ENCODE results near the gene FAM72C. TPM values are rescaled to one million over a fixed set of nuclear protein-coding genes. Genes with fewer than 3 reads are reported as not detected.
"Not testable (repeated sequence)": the region's sequence is repeated elsewhere in the genome, so short reads cannot be mapped to it uniquely, and the experiment has no call there.

Gene FAM72C
- total and polyA plus RNA-seq, 2 of the 8 experiments (the other 6 are each of a cell fraction or from before 2014, with no cell fraction given), result 1.9 to 6.3 TPM

DNA sequence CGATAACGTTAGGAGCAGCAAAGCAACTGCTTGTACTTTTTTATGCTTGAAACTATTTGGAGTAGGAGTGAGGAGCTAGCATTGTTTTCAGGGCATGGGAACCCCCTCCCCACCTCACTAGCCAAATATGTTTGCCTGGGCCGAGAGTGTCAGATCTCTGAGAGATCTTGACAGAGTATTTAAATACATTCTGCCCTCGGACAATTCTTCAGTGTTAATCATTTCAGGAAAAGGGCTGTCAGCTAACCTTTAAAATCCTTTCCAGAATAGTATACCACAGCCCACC is 17.6 kb upstream of the FAM72C start:
- H2AK5ac ChIP-seq (ENCODE audit: low read depth, low read length); H3K23me2 ChIP-seq (ENCODE audit: low read depth, low read length); FAIRE-seq; H3K36me3 ChIP-seq (ENCODE audit: control insufficient read depth in 2 of 4, insufficient read depth in 4 of 4, low read length in 3 of 4); DNase-seq (ENCODE audit: low read depth in 1 of 2, low spot score in 2 of 2); H2BK20ac ChIP-seq (ENCODE audit: low read length); H3K4me3 ChIP-seq (ENCODE audit: extremely low read depth in 1 of 4, insufficient read depth in 2 of 4, low read depth in 3 of 4, low read length in 4 of 4); POLR2A ChIA-PET (ENCODE audit: partially characterized antibody); H2BK15ac ChIP-seq (ENCODE audit: low read length); H3K79me1 ChIP-seq (ENCODE audit: low read depth, low read length); H3K27me3 ChIP-seq (replicated peaks in 1 of 4; ENCODE audit: control insufficient read depth in 3 of 4, extremely low read depth in 1 of 4, insufficient read depth in 3 of 4, low read length in 3 of 4); H2AFZ ChIP-seq (ENCODE audit: low read length); H3K27ac ChIP-seq (ENCODE audit: low read depth, low read length); H3K9ac ChIP-seq (replicated peaks in 1 of 4; ENCODE audit: extremely low read depth in 1 of 4, low read depth in 3 of 4, low read length in 3 of 4); H3K23ac ChIP-seq (ENCODE audit: insufficient read length); H3K18ac ChIP-seq (ENCODE audit: extremely low read depth, low read length); H3K14ac ChIP-seq (ENCODE audit: insufficient read length); H3K4ac ChIP-seq (replicated peaks; ENCODE audit: insufficient read length, low read depth, low read length); H4K91ac ChIP-seq (replicated peaks; ENCODE audit: insufficient read length, low read length); CTCF ChIA-PET (ENCODE audit: partially characterized antibody); H2BK120ac ChIP-seq (replicated peaks; ENCODE audit: low read depth, low read length); H3K79me2 ChIP-seq (ENCODE audit: control insufficient read depth in 1 of 2, insufficient read depth in 2 of 2, low read length in 2 of 2); H3K4me2 ChIP-seq (ENCODE audit: insufficient read depth in 1 of 2, low read depth in 2 of 2, low read length in 2 of 2); H3K4me1 ChIP-seq (replicated peaks in 1 of 4; ENCODE audit: control insufficient read depth in 3 of 4, insufficient read depth in 4 of 4, low read length in 3 of 4); H3K56ac ChIP-seq (replicated peaks; ENCODE audit: insufficient read length, low read depth, low read length); H2BK12ac ChIP-seq (ENCODE audit: low read depth, low read length); H2BK5ac ChIP-seq (ENCODE audit: low read depth, low read length); H4K5ac ChIP-seq (ENCODE audit: insufficient read length, low read depth, low read length); H3K9me3 ChIP-seq (ENCODE audit: insufficient read depth in 2 of 2, low read depth in 1 of 2, low read length in 1 of 2); H4K8ac ChIP-seq (ENCODE audit: extremely low read depth, insufficient read depth, low read length); H4K20me1 ChIP-seq (replicated peaks in 1 of 2; ENCODE audit: control insufficient read depth in 1 of 2, insufficient read depth in 2 of 2, low read length in 2 of 2): not testable (repeated sequence)
- no CpG with 5 or more reads among the region's 4 CpGs for WGBS, 2 experiments (ENCODE audit: extremely low coverage in 1 of 2, insufficient coverage in 1 of 2, insufficient read length in 1 of 2, insufficient replicate concordance in 2 of 2, low coverage in 1 of 2, low lambda C conversion rate in 2 of 2, missing lambda C conversion rate in 1 of 2)

DNA sequence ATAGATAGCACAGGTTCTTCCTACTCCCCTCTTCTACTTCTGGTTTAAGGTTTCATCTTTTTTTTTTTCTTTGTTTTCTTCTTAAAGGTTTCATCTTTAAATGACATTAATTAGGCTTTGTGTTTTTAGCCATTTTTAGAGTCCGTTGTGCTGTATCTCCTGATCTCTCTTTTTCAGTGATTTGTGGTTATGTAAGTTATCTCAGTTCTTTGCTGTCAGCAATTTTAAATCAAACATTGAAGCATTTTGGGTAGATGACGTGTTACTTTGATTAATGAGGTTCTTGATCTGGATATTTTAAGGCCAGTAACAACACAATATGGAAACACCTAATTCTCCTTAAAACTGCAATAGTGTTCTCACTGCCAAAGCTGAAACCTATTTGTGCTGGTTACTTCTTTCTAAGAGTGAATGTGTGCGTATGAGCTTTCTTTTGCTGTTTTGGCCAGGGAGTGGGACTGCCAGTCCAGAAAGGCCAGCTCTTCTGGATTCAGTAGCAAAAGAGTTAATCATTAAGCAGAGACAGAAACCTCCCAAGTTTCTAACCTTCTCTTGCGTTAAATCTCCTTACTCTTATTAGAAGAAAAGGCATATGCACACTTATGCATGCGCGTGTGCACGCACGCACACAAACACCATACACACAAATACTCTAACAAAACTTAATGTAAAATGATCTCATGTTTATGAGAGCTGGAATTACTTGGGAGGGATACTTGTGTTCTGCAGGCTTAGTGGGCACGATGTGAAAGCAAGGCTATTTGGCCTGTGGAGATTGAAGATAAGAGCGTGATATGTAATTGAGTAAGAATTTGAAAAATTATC is 17.0 kb upstream of the FAM72C start:
- H4K20me1 ChIP-seq (replicated peaks in 1 of 2; ENCODE audit: control insufficient read depth in 1 of 2, insufficient read depth in 2 of 2, low read length in 2 of 2); H3K9me3 ChIP-seq (ENCODE audit: insufficient read depth in 2 of 2, low read depth in 1 of 2, low read length in 1 of 2); H2BK15ac ChIP-seq (ENCODE audit: low read length); H3K18ac ChIP-seq (ENCODE audit: extremely low read depth, low read length); H3K56ac ChIP-seq (replicated peaks; ENCODE audit: insufficient read length, low read depth, low read length); H3K79me2 ChIP-seq (ENCODE audit: control insufficient read depth in 1 of 2, insufficient read depth in 2 of 2, low read length in 2 of 2); H4K5ac ChIP-seq (ENCODE audit: insufficient read length, low read depth, low read length); H3K4me1 ChIP-seq (replicated peaks in 1 of 4; ENCODE audit: control insufficient read depth in 3 of 4, insufficient read depth in 4 of 4, low read length in 3 of 4); H2BK20ac ChIP-seq (ENCODE audit: low read length); POLR2A ChIA-PET (ENCODE audit: partially characterized antibody); H2BK12ac ChIP-seq (ENCODE audit: low read depth, low read length); CTCF ChIA-PET (ENCODE audit: partially characterized antibody); H2BK120ac ChIP-seq (replicated peaks; ENCODE audit: low read depth, low read length); H2BK5ac ChIP-seq (ENCODE audit: low read depth, low read length); H2AFZ ChIP-seq (ENCODE audit: low read length); H4K8ac ChIP-seq (ENCODE audit: extremely low read depth, insufficient read depth, low read length); H3K23ac ChIP-seq (ENCODE audit: insufficient read length); H3K4me3 ChIP-seq (ENCODE audit: extremely low read depth in 1 of 4, insufficient read depth in 2 of 4, low read depth in 3 of 4, low read length in 4 of 4); H3K4me2 ChIP-seq (ENCODE audit: insufficient read depth in 1 of 2, low read depth in 2 of 2, low read length in 2 of 2); H3K79me1 ChIP-seq (ENCODE audit: low read depth, low read length); H3K14ac ChIP-seq (ENCODE audit: insufficient read length); H3K4ac ChIP-seq (replicated peaks; ENCODE audit: insufficient read length, low read depth, low read length); H4K91ac ChIP-seq (replicated peaks; ENCODE audit: insufficient read length, low read length); DNase-seq (ENCODE audit: low read depth in 1 of 2, low spot score in 2 of 2); H3K27ac ChIP-seq (ENCODE audit: low read depth, low read length); H3K36me3 ChIP-seq (ENCODE audit: control insufficient read depth in 2 of 4, insufficient read depth in 4 of 4, low read length in 3 of 4); FAIRE-seq; H3K27me3 ChIP-seq (replicated peaks in 1 of 4; ENCODE audit: control insufficient read depth in 3 of 4, extremely low read depth in 1 of 4, insufficient read depth in 3 of 4, low read length in 3 of 4); H3K23me2 ChIP-seq (ENCODE audit: low read depth, low read length); H2AK5ac ChIP-seq (ENCODE audit: low read depth, low read length); H3K9ac ChIP-seq (replicated peaks in 1 of 4; ENCODE audit: extremely low read depth in 1 of 4, low read depth in 3 of 4, low read length in 3 of 4): not testable (repeated sequence)
- 100% methylated on average over 1 of the region's 10 CpGs; no CpG with 5 or more reads in 1 of the 2 experiments for WGBS, 2 experiments (ENCODE audit: extremely low coverage in 1 of 2, insufficient coverage in 1 of 2, insufficient read length in 1 of 2, insufficient replicate concordance in 2 of 2, low coverage in 1 of 2, low lambda C conversion rate in 2 of 2, missing lambda C conversion rate in 1 of 2)
